Activated CD8-positive, alpha-beta T cell treated with anti-CD3 and anti-CD28 coated beads for 36 hours (primary cell): ENCODE results near the gene ATP8B2. TPM values are rescaled to one million over a fixed set of nuclear protein-coding genes. Genes with fewer than 3 reads are reported as not detected.

Experiments used
- ATAC-seq: fragments of 200-7000 bp; cut with Tn5 transposase; one replicate; pipeline ENCODE4 v1.10.0; 2021; ENCODE audit warnings: mild to moderate bottlenecking, moderate library complexity
- CTCF ChIA-PET: fragments of 350-600 bp; sonication (Branson Sonifier 250); formaldehyde crosslinking; loops from one replicate; lab custom pipeline; 2021; ENCODE audit warnings: antibody characterized with exemption; lab: Charles Lee
- POLR2A ChIA-PET: fragments of 350-600 bp; sonication (Branson Sonifier 250); formaldehyde crosslinking; loops from one replicate; lab custom pipeline; 2021; ENCODE audit warnings: antibody characterized with exemption; lab: Charles Lee
- DNase-seq: peaks from one replicate; pipeline ENCODE4 v3.0.0-alpha.2; 2020
- H3K27ac Mint-ChIP-seq: one replicate; pipeline ENCODE4 v1.8.0; 2021; ENCODE audit warnings: mild to moderate bottlenecking, mixed read lengths
- H3K27me3 Mint-ChIP-seq: one replicate; pipeline ENCODE4 v1.8.0; 2021; ENCODE audit warnings: mixed read lengths
- H3K36me3 Mint-ChIP-seq: one replicate; pipeline ENCODE4 v1.8.0; 2021; ENCODE audit warnings: low read depth, mixed read lengths
- H3K4me1 Mint-ChIP-seq: one replicate; pipeline ENCODE4 v1.8.0; 2021; ENCODE audit warnings: low read depth, mixed read lengths
- H3K4me3 Mint-ChIP-seq: one replicate; pipeline ENCODE4 v1.8.0; 2021; ENCODE audit warnings: mild to moderate bottlenecking, moderate library complexity, mixed read lengths
- H3K9me3 Mint-ChIP-seq: one replicate; pipeline ENCODE4 v1.8.0; 2021; ENCODE audit warnings: mixed read lengths
- intact Hi-C: fragments of 100-400 bp; cut with micrococcal nuclease; formaldehyde crosslinking; loops from one replicate; pipeline ENCODE4 v1.10.0; 2022
- total RNA-seq, 2 experiments: library from RNA; stranded (reverse); gene quantifications; one replicate each; pipeline ENCODE4 v1.2.3, GENCODE V29; 2021
- TF ChIP-seq, protein P1 (sequence below): fragments of 200-600 bp; IDR thresholded peaks from one replicate; pipeline ENCODE4 v1.8.0; 2022; ENCODE audit warnings: antibody characterized with exemption, mild to moderate bottlenecking

Gene ATP8B2
- total RNA-seq, 2 experiments from 2014 or later, result 52.2 to 54.7 TPM

DNA sequence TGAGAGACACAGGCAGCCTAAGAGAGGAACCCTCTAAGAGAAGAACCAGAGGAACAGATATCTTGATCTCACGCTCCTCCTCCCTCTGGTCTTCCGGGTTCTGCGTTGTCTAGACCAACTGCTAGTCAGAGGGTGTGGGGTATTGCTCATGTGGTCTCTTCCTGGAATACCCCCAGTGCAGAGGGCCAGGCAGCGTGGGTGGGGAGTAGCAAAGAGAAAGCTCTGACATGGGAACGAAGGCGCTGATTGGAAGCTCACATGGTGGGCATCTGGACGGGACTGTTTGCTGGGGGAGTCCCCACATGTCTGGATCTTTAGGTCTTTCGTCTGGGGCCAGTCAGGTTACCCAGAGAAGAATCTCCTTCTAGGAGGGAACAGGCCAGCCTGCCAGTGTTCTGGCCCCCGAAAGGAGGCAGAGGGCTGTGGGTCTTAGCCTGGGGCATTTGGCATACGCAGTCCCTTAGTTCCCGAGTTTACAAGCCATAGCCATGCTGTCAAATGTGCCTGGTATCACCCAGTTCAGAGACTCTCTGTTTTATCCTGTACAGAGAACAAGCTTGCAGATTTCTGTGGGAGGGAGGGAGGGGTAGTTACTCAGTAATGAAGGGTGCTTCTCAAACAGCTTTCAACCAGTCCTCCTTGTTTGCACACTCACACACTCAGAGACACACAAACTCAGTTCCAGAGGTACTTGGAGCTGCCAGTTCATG lies 61.5 kb downstream of the ATP8B2 start:
- ATAC-seq (peak; percentile 94), DNase-seq (peak; percentile 99)
- intact Hi-C loops, result no loop called here
- TF ChIP-seq, protein P1, sequence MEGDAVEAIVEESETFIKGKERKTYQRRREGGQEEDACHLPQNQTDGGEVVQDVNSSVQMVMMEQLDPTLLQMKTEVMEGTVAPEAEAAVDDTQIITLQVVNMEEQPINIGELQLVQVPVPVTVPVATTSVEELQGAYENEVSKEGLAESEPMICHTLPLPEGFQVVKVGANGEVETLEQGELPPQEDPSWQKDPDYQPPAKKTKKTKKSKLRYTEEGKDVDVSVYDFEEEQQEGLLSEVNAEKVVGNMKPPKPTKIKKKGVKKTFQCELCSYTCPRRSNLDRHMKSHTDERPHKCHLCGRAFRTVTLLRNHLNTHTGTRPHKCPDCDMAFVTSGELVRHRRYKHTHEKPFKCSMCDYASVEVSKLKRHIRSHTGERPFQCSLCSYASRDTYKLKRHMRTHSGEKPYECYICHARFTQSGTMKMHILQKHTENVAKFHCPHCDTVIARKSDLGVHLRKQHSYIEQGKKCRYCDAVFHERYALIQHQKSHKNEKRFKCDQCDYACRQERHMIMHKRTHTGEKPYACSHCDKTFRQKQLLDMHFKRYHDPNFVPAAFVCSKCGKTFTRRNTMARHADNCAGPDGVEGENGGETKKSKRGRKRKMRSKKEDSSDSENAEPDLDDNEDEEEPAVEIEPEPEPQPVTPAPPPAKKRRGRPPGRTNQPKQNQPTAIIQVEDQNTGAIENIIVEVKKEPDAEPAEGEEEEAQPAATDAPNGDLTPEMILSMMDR, result no peak
- Mint-ChIP-seq H3K4me1 (peaks cover 43% of the 10 kb centered on the region), H3K9me3 (peaks cover 2% of the 10 kb centered on the region), H3K27me3 (no peaks in the 10 kb centered on the region), H3K27ac (peak overlapping the region; percentile 96), H3K4me3 (peak overlapping the region; percentile 57), H3K36me3 (no peaks in the 10 kb centered on the region)
- ChIA-PET POLR2A (interaction anchor here (0.6 to 2.6 kb wide), 15 partner anchors 9 to 459 kb away, joined by 3 to 15 read pairs (median 4); no protein-coding TSS in a partner anchor), CTCF (interaction anchor here (0.9 to 1.5 kb wide), 6 partner anchors 16 to 698 kb away, joined by 3 to 7 read pairs (median 4); no protein-coding TSS in a partner anchor)

DNA sequence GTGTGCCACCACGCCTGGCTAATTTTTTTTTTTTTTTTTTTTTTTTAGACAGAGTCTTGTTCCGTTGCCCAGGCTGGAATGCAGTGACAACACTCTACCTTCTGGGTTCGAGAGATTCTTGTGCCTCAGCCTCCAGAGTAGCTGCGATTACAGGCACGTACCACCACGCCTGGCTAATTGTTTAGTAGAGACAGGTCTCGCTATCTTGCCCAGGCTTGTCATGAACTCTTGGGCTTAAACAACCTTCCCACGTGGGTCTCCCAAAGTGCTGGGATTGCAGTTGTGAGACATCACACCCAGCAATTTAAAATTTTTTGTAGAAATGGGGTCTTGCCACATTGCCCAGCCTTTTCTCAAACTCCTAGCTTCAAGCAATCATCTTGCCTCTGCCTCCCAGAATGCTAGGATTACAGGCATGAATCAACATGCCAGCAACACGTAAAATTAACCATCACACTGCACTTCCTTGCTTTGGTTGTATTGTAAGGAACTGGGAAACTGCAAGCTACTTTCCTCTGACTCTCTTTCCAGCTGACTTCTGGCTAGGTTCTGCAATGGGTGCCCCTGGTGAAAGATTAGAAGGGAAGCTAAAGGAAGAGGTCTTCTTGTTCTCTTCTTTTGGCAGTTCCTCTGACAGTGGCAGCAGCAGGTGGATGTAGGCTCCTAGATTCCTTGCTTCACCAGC lies 65.9 kb downstream of the ATP8B2 start:
- no peak for DNase-seq

DNA sequence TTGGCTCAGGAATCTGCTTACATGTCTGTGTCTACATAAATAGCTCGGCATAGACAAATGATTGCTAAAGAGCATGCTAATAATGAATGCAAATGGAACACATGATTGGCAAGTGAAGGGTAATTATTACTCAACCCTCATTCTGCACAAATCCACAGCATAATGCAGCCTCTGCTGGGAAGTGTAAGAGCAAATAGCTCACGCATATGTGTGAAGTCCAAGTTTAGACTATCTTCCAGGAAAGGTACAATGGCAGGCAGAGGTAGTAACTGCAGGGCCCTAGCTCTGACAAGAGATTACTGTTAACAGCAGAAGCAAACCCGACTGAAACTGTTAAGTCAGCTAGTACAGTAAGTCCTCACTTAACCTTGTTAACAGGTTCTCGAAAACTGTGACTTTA lies 72.8 kb downstream of the ATP8B2 start:
- Mint-ChIP-seq H3K4me3 (no peak overlapping the region), H3K4me1 (peaks cover 24% of the 10 kb centered on the region), H3K36me3 (no peaks in the 10 kb centered on the region), H3K9me3 (no peaks in the 10 kb centered on the region), H3K27ac (no peak overlapping the region), H3K27me3 (no peaks in the 10 kb centered on the region)
- TF ChIP-seq, protein P1, result no peak
- intact Hi-C loops, result no loop called here
- ATAC-seq (no peak), DNase-seq (no peak)
- ChIA-PET CTCF (interaction anchor here (0.9 kb wide), 2 partner anchors 74 to 81 kb away, joined by 3 read pairs; no protein-coding TSS in a partner anchor), POLR2A (interaction anchor here (1.6 kb wide), 1 partner anchor 12 kb away, joined by 6 read pairs; no protein-coding TSS in a partner anchor)

More for the DNA sequence above, 65.9 kb downstream of the ATP8B2 start:
- Mint-ChIP-seq H3K4me3 (no peak overlapping the region), H3K4me1 (peaks cover 22% of the 10 kb centered on the region), H3K27ac (no peak overlapping the region), H3K27me3 (no peaks in the 10 kb centered on the region), H3K36me3 (no peaks in the 10 kb centered on the region), H3K9me3 (no peaks in the 10 kb centered on the region)
- no peak for ATAC-seq
- ChIA-PET CTCF (interaction anchor here (1.4 kb wide), 1 partner anchor 50 kb away, joined by 4 read pairs; no protein-coding TSS in a partner anchor), POLR2A (no interaction called here)
- TF ChIP-seq, protein P1, result no peak
- intact Hi-C loops, result no loop called here

- ATAC-seq (no peak), DNase-seq (no peak)
- H3K9me3 Mint-ChIP-seq, result no peaks in the 10 kb centered on the region
- TF ChIP-seq, protein P1, result no peak
- no peak overlapping the region for H3K4me3 Mint-ChIP-seq
- H3K27me3 Mint-ChIP-seq, result no peaks in the 10 kb centered on the region
- peaks cover 29% of the 10 kb centered on the region for H3K4me1 Mint-ChIP-seq
- intact Hi-C loops, result no loop called here
- ChIA-PET CTCF (interaction anchor here (0.9 kb wide), 2 partner anchors 73 to 81 kb away, joined by 3 read pairs; no protein-coding TSS in a partner anchor), POLR2A (interaction anchor here (1.6 kb wide), 1 partner anchor 12 kb away, joined by 6 read pairs; no protein-coding TSS in a partner anchor)
- no peak overlapping the region for H3K27ac Mint-ChIP-seq
- no peaks in the 10 kb centered on the region for H3K36me3 Mint-ChIP-seq
Observed at GRCh38 chr1:154398678-154399077, 73.4 kb downstream of the ATP8B2 start.
